Caco-2 (cell line): Measurements from ENCODE around the gene LIN37. TPM values are rescaled to one million over a fixed set of nuclear protein-coding genes. Genes with fewer than 3 reads are reported as not detected.

Experiments used
- BruUV-seq: library from RNA; stranded (reverse); fragments of 400-500 nt; replicated peaks from 2 replicates; lab custom pipeline; 2021; lab: Mats Ljungman, UMichigan
- CTCF ChIA-PET: fragments of 300-600 bp; sonication (Branson Sonifier 250); formaldehyde crosslinking; loops from one replicate; lab custom pipeline; 2022; ENCODE audit warnings: antibody characterized with exemption; lab: Charles Lee
- POLR2A ChIA-PET: fragments of 300-600 bp; sonication (Branson Sonifier 250); formaldehyde crosslinking; loops from one replicate; lab custom pipeline; 2022; ENCODE audit warnings: antibody characterized with exemption; lab: Charles Lee
- DNase-seq, 2 experiments: peaks; one replicate each; pipeline versions ENCODE4 v3.0.0 to v3.0.0-alpha.2; 2020 to 2022
- H3K27me3 ChIP-seq: replicated peaks from 2 replicates; pipeline ENCODE4 v1.6.0; 2011; ENCODE audit warnings: low read length; ENCODE audit not compliant: control insufficient read depth, insufficient read depth
- H3K36me3 ChIP-seq: 2 replicates; pipeline ENCODE4 v1.5.1; 2011; ENCODE audit warnings: low read length; ENCODE audit not compliant: control insufficient read depth, insufficient read depth
- H3K4me1 ChIP-seq: fragments of 250-450 bp; sonication (Bioruptor Pico); 2 replicates; pipeline ENCODE4 v1.5.1; 2020; ENCODE audit warnings: mild to moderate bottlenecking
- H3K4me3 ChIP-seq: 2 replicates; pipeline ENCODE4 v1.5.1; 2011; ENCODE audit warnings: low read depth, mild to moderate bottlenecking, control low read depth, low read length
- H3K9me3 ChIP-seq: fragments of 250-450 bp; sonication (Bioruptor Pico); 2 replicates; pipeline ENCODE4 v1.5.1; 2020; ENCODE audit warnings: mild to moderate bottlenecking, moderate library complexity
- H3K27ac Mint-ChIP-seq: one replicate; pipeline ENCODE4 v1.8.0; 2022; ENCODE audit warnings: mixed read lengths; ENCODE audit not compliant: unreplicated experiment
- H3K27me3 Mint-ChIP-seq: one replicate; pipeline ENCODE4 v1.8.0; 2022; ENCODE audit warnings: mixed read lengths; ENCODE audit not compliant: insufficient read depth, unreplicated experiment
- H3K36me3 Mint-ChIP-seq: one replicate; pipeline ENCODE4 v1.8.0; 2022; ENCODE audit warnings: mild to moderate bottlenecking, mixed read lengths; ENCODE audit not compliant: insufficient read depth, unreplicated experiment
- H3K4me1 Mint-ChIP-seq: one replicate; pipeline ENCODE4 v1.8.0; 2022; ENCODE audit warnings: low read depth, mixed read lengths; ENCODE audit not compliant: unreplicated experiment
- H3K4me3 Mint-ChIP-seq: one replicate; pipeline ENCODE4 v1.8.0; 2022; ENCODE audit warnings: mild to moderate bottlenecking, moderate library complexity, mixed read lengths; ENCODE audit not compliant: unreplicated experiment
- H3K9me3 Mint-ChIP-seq: one replicate; pipeline ENCODE4 v1.8.0; 2022; ENCODE audit warnings: mixed read lengths; ENCODE audit not compliant: unreplicated experiment
- intact Hi-C: fragments of 100-400 bp; cut with micrococcal nuclease; formaldehyde crosslinking; loops from one replicate; pipeline ENCODE4 v1.10.0; 2022; ENCODE audit not compliant: unreplicated experiment
- total RNA-seq: library from RNA; stranded (reverse); gene quantifications from 2 replicates; pipeline ENCODE4 v1.2.3, GENCODE V29; 2022
- TF ChIP-seq, protein P1 (sequence below), 2 experiments: fragments of 200-600 bp in 1 of 2; IDR thresholded peaks; 1 replicate in 1 of 2; 2 replicates in 1 of 2; pipeline versions ENCODE4 v1.5.1 to v1.8.0; 2011 to 2022; ENCODE audit warnings: antibody characterized with exemption in 1 of 2, control low read depth in 1 of 2, inconsistent platforms in 1 of 2, low read depth in 1 of 2, low read length in 1 of 2, mild to moderate bottlenecking in 1 of 2, moderate library complexity in 1 of 2; ENCODE audit not compliant: insufficient read depth in 1 of 2, severe bottlenecking in 1 of 2, unreplicated experiment in 1 of 2

LIN37 gene
- total RNA-seq, 1 experiment from 2014 or later = 10.2 TPM

DNA sequence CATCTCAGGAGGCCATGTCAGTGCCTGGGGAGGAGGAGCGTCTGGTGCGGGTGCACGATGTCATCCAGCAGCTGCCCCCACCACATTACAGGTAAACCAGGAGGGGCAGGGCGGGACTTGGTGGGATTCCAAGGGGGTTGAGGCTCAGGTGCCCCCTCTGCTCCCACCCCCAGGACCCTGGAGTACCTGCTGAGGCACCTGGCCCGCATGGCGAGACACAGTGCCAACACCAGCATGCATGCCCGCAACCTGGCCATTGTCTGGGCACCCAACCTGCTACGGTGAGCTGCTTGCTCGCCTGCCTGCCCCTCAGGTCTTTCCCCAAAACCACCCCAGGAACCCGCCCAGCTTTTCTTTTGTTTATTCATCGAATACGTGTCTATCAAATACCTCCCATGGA, 34.2 kb downstream of the LIN37 start:
- H3K4me3 ChIP-seq = no peak overlapping the region
- no peaks in the 10 kb centered on the region for H3K4me1 ChIP-seq
- Mint-ChIP-seq H3K27me3 (no peaks in the 10 kb centered on the region), H3K27ac (no peak overlapping the region), H3K4me1 (peaks cover 8% of the 10 kb centered on the region), H3K4me3 (no peak overlapping the region), H3K36me3 (peaks cover 5% of the 10 kb centered on the region), H3K9me3 (no peaks in the 10 kb centered on the region)
- intact Hi-C loops = no loop called here
- H3K9me3 ChIP-seq = no peaks in the 10 kb centered on the region
- ChIA-PET CTCF (interaction anchor here (1.0 kb wide), 1 partner anchor 148 kb away, joined by 3 read pairs; no protein-coding TSS in a partner anchor), POLR2A (no interaction called here)
- no peaks in the 10 kb centered on the region; the same call in 1 of the 2 replicates for H3K36me3 ChIP-seq
- no peak for DNase-seq
- TF ChIP-seq, protein P1, sequence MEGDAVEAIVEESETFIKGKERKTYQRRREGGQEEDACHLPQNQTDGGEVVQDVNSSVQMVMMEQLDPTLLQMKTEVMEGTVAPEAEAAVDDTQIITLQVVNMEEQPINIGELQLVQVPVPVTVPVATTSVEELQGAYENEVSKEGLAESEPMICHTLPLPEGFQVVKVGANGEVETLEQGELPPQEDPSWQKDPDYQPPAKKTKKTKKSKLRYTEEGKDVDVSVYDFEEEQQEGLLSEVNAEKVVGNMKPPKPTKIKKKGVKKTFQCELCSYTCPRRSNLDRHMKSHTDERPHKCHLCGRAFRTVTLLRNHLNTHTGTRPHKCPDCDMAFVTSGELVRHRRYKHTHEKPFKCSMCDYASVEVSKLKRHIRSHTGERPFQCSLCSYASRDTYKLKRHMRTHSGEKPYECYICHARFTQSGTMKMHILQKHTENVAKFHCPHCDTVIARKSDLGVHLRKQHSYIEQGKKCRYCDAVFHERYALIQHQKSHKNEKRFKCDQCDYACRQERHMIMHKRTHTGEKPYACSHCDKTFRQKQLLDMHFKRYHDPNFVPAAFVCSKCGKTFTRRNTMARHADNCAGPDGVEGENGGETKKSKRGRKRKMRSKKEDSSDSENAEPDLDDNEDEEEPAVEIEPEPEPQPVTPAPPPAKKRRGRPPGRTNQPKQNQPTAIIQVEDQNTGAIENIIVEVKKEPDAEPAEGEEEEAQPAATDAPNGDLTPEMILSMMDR (IDR thresholded peaks at IDR 0.05; ENCODE audit: insufficient read depth in 1 of 2, low read depth in 1 of 2, low read length in 1 of 2, severe bottlenecking in 1 of 2, unreplicated experiment in 1 of 2) = no peak
- no TSS peak for BruUV-seq
- H3K27me3 ChIP-seq = no peaks in the 10 kb centered on the region

DNA sequence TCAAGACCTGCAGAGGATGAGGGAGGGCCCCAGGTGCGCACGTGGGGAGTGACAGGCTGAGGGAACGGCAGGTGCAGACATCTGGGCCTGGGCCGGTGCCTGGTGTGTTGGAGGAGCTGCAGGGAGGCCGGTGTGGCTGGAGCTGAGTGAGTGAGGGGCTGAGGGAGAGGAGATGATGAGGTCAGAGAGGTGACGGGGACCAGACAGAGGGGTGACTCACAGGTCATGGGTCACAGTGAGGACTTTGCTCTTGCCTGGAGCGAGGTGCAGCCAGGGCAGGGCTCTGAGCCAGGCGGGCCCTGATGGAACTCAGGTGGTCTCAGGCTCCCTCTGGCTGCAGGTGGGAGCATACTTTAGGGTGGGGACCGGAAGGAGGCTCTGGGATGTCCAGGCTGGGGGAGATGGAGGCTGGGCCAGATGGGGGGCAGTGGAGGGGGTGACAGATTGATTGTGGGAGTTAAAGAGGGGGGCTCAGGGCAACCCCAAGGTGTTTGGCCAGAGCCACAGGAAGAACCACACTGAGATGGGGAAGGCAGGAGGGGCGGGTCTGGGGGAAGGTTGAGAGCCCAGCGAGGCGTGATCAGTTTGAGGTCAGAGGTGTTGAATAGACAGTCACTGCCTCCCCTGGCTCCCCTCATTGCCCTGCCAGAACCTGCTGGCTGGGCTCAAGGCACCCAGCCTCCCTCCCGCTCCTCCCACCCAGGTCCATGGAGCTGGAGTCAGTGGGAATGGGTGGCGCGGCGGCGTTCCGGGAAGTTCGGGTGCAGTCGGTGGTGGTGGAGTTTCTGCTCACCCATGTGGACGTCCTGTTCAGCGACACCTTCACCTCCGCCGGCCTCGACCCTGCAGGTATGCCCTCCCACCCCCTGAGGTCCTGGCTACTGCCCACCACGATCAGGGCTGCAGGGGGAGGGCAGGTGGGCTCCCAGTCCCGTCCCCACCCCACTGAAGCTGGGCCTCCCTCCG, 35.4 kb downstream of the LIN37 start:
- TF ChIP-seq, protein P1 (IDR thresholded peaks at IDR 0.05; ENCODE audit: insufficient read depth in 1 of 2, low read depth in 1 of 2, low read length in 1 of 2, severe bottlenecking in 1 of 2, unreplicated experiment in 1 of 2) = peak in 1 of 2 experiments; percentile 29
- no TSS peak for BruUV-seq
- no peaks in the 10 kb centered on the region for H3K4me1 ChIP-seq
- Mint-ChIP-seq H3K9me3 (no peaks in the 10 kb centered on the region), H3K27me3 (no peaks in the 10 kb centered on the region), H3K4me3 (no peak overlapping the region), H3K36me3 (peaks cover 5% of the 10 kb centered on the region), H3K4me1 (peaks cover 8% of the 10 kb centered on the region), H3K27ac (no peak overlapping the region)
- no peak for DNase-seq
- CTCF ChIA-PET = interaction anchor here (0.5 to 0.6 kb wide), 3 partner anchors 7 to 399 kb away, joined by 3 to 7 read pairs (median 4); no protein-coding TSS in a partner anchor
- POLR2A ChIA-PET = interaction anchor here (0.6 kb wide), 1 partner anchor 36 kb away, joined by 4 read pairs; the partner anchor contains the start of gene LIN37
- no peaks in the 10 kb centered on the region; the same call in 1 of the 2 replicates for H3K36me3 ChIP-seq
- H3K9me3 ChIP-seq = no peaks in the 10 kb centered on the region
- no peaks in the 10 kb centered on the region for H3K27me3 ChIP-seq
- intact Hi-C loops = no loop called here
- no peak overlapping the region for H3K4me3 ChIP-seq

DNA sequence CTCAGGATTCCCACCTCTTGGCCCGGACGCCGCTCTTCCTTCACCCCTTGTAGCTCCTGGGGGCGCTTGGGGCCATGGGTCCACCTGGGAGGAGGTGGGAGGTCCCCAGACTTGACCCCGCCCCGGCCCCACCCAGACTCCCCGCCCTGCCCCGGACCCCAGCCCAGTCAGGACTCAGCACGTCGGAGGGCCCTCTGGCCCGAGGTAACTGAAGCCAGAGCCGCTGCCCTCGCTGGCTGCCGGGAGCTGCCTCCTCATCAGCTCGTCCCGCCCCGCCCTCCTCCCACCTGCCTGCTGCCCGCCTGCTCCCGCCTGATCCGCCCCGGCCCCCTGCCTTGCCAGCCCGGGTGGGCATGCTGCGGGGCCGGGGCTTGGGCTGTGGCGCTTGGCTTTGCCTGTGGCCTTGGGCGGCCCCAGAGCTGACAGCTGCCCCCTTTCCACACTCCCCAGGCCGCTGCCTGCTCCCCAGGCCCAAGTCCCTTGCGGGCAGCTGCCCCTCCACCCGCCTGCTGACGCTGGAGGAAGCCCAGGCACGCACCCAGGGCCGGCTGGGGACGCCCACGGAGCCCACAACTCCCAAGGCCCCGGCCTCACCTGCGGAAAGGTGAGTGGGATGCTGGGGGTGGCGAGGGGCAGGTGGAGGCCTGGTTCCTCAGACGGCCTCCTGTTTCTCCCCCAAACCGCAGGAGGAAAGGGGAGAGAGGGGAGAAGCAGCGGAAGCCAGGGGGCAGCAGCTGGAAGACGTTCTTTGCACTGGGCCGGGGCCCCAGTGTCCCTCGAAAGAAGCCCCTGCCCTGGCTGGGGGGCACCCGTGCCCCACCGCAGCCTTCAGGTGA, 36.3 kb downstream of the LIN37 start:
- Mint-ChIP-seq H3K36me3 (no peaks in the 10 kb centered on the region), H3K4me3 (no peak overlapping the region)
- CTCF ChIA-PET = interaction anchor here (0.5 to 0.6 kb wide), 4 partner anchors 8 to 400 kb away, joined by 3 to 7 read pairs (median 4); no protein-coding TSS in a partner anchor

More for the DNA sequence above, 36.3 kb downstream of the LIN37 start:
- TF ChIP-seq, protein P1 (IDR thresholded peaks at IDR 0.05; ENCODE audit: insufficient read depth in 1 of 2, low read depth in 1 of 2, low read length in 1 of 2, severe bottlenecking in 1 of 2, unreplicated experiment in 1 of 2) = no peak
- Histone ChIP-seq H3K9me3 (no peaks in the 10 kb centered on the region), H3K4me1 (no peaks in the 10 kb centered on the region), H3K36me3 (no peaks in the 10 kb centered on the region; the same call in 1 of the 2 replicates), H3K27me3 (no peaks in the 10 kb centered on the region), H3K4me3 (no peak overlapping the region)
- H3K27me3 Mint-ChIP-seq = no peaks in the 10 kb centered on the region
- H3K4me1 Mint-ChIP-seq = peaks cover 8% of the 10 kb centered on the region
- no peaks in the 10 kb centered on the region for H3K9me3 Mint-ChIP-seq
- POLR2A ChIA-PET = interaction anchor here (0.6 kb wide), 1 partner anchor 37 kb away, joined by 4 read pairs; the partner anchor contains the start of gene LIN37
- H3K27ac Mint-ChIP-seq = no peak overlapping the region
- intact Hi-C loops = no loop called here
- no TSS peak for BruUV-seq
- no peak for DNase-seq
